HG03342 (cell line): Measurements from ENCODE around the gene DGAT2.
A peak's percentile ranks its signal among the peaks of the same experiment; 100 is the strongest.

Experiments used
- ATAC-seq: cut with Tn5 transposase; IDR thresholded peaks from one replicate; pipeline ENCODE4 v1.9.1; 2021; ENCODE audit warnings: mild to moderate bottlenecking, moderate library complexity; ENCODE audit not compliant: unreplicated experiment

Gene DGAT2

GRCh38 chr11:75800136-75800675 lies 31.6 kb downstream of the DGAT2 start:
- no peak for ATAC-seq

DNA sequence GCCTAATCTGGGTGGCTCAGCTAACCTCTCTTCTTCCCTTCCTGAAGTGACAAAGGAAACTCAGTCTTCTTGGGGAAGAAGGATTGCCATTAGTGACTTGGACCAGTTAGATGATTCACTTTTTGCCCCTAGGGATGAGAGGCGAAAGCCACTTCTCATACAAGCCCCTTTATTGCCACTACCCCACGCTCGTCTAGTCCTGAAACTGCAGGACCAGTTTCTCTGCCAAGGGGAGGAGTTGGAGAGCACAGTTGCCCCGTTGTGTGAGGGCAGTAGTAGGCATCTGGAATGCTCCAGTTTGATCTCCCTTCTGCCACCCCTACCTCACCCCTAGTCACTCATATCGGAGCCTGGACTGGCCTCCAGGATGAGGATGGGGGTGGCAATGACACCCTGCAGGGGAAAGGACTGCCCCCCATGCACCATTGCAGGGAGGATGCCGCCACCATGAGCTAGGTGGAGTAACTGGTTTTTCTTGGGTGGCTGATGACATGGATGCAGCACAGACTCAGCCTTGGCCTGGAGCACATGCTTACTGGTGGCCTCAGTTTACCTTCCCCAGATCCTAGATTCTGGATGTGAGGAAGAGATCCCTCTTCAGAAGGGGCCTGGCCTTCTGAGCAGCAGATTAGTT lies 32.3 kb downstream of the DGAT2 start:
- ATAC-seq = no peak

DNA sequence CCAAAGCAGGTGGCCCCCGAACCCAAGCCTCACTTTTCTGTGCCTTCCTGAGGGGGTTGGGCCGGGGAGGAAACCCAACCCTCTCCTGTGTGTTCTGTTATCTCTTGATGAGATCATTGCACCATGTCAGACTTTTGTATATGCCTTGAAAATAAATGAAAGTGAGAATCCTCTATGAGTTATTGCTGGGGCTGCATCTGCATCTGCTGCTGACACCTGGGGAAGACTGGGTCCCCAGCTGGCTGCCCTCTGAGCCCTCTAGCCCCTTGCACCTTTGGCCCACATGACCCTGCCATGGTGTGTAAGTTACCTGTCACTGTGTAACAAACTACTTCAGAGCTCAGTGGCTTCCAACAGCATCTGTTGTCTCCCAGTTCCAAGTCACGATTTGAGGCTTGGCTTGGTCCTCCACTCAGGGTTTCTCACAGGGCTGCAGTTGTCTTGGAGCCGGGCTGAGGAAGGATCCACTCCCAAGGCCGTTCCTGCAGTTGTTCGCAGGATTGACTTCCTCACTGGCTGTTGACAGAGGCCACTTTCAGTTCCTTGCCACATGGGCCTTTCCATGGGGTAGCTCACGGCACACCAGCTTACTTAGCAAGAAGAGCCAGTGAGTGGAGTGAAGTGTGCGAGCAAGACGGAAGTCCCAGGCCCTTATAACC lies 32.9 kb downstream of the DGAT2 start:
- no peak for ATAC-seq

DNA sequence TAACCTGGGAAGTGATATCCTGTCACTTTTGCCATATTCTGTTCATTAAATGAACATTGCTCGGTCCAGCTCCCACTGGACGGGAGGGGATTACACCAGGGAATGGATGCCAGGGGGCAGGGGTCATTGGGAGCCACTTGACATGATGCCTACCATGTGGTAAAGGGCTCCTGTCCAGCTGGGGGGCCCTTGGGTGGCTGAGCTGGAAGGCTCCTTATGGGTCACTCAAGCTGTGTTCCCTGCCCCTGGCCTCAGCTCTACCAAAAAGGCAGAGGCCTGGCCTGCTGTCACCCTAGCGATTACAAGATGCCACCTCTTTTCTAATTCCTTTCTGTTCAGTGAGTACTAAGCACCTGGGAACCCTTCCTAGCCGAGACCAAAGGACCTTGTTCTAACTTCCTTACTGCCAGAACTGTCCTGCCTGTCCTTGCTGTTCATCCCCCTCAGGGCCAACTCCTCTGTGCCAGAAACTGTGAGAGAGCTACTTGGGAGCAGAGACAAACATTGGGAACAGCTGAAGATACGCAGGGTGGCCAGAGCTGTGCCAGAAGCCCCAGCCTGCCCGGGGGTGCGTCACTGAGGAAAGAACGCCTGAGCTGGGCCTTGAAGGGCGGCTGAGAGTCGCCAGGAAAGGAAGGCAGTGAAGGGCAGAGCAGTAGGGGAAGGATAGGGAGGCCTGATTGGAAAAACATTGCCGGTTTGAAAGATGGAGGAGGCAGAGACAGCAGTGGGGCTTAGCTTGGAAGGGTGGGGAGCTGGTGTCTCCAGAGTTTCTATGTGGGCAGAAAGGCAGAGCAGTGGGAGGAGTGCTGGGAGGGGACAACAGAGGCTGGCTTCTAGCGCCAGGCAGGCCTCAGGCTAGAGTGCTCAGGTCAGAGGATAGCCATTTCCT lies 33.7 kb downstream of the DGAT2 start:
- no peak for ATAC-seq

DNA sequence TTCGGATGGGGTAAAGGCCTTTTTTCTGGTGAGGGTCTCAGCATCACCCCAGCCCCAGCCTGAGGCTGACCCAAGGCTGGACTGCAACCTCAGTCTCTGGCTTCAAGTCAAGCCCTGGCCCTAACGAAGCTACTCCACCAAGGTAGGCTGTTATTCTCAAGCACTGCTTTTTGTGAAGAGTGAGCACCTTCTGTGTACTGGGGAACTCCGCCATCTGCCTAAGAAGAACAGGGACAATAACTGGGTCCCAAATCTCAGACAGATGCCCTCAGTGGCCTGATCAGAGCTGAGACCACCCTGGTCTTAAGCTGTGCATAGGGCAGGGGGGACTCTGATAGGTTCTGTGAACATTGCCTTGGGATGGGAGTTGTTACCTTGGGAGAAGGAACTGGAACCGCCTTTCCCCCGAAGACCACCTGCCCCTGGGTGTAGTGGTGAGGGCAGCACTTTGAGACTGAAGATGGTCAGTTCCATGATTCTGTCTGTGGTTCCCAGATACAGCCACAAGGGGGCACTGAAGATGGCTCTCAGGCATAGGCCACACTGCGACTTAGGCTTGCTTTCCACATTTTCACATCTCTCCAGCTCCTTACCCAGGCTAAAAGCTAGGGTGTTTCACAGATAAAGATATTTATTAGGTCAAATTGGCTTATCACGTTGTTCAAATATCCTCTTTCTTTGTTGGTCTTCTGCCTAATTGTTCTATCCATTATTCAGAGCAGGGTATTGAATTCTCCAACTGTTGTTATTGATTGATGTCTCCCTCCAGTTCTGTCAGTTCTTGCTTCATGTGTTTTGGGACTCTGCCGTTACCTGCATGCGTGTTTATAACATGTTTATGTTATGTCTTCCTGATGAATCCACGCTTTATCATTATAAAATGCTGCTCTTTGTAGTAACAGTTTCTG lies 34.6 kb downstream of the DGAT2 start:
- ATAC-seq = peak; percentile 72

GRCh38 chr11:75809111-75809510 lies 40.5 kb downstream of the DGAT2 start:
- no peak for ATAC-seq

- ATAC-seq = no peak
These were observed 41.4 kb downstream of the DGAT2 start for GRCh38 chr11:75809991-75810390.

- peak; percentile 26 for ATAC-seq
These were observed 42.2 kb downstream of the DGAT2 start for GRCh38 chr11:75810637-75811390.

GRCh38 chr11:75811485-75811884 lies 42.9 kb downstream of the DGAT2 start:
- no peak for ATAC-seq

- ATAC-seq = no peak
These were observed 44.0 kb downstream of the DGAT2 start for GRCh38 chr11:75812542-75813040.

DNA sequence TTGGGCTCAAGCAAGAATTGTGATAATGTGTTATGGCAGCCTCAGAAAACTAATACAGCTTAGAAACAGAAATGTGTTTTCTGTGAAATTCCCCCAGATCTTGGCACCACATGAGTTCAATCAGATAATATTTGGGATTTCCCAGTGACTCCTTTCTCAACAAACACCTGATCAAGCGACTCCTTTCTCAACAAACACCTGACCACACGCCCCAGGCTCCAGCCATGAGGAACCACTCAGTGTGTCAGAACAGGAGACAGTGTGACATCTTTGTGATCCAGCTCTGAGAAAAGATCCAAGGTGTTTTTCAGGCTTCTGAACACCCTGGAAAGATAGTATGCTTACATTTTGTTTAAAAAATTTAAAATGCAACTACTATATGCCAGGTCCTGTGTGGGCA lies 44.5 kb downstream of the DGAT2 start:
- ATAC-seq = no peak

- ATAC-seq = no peak
These were observed 45.1 kb downstream of the DGAT2 start for GRCh38 chr11:75813622-75814039.

GRCh38 chr11:75814363-75814676 lies 45.7 kb downstream of the DGAT2 start:
- peak; percentile 27 for ATAC-seq

GRCh38 chr11:75814677-75815344 lies 46.2 kb downstream of the DGAT2 start, which contains the start of gene UVRAG:
TSS of gene UVRAG (plus strand) at chr11:75815210. CDS start at chr11:75815408, 198 bp downstream.
- ATAC-seq = peak; percentile 66

DNA sequence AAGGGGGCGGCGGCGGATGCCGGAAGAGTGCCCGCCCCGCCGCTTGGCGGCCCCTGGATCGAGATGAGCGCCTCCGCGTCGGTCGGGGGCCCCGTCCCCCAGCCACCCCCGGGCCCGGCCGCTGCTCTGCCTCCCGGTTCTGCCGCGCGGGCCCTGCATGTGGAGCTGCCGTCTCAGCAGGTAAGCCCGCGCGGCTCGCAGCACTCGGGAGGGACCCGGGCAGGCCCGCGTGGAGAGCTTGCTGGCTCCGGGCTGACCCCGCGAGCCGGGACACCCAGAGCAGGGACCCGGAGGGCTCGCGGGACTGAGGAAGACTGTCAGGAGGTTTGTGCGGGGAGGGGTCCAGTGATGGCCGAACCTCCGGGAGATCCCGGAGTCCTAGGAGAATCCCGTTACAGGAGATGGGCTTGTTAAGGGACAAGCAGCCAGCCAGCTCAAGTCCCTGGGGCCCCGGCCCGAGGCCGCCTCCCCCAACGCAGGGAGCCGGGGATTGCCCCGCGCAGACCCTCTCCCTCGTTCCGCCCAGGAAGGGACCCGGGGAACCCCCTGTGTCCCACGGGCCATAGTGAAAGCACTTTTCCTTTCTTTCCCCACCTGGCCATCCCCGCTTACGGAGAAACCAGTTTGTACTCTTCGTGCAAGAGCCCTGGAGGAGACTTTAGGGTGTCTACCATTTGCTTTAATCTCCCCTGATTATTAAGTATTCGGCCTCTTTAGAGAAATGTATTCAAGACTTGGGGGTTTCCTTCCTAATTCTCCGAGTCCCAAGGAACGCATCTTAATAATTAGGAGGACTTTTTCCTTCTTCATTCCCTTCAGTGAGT lies 47.0 kb downstream of the DGAT2 start:
- ATAC-seq = peak; percentile 16

DNA sequence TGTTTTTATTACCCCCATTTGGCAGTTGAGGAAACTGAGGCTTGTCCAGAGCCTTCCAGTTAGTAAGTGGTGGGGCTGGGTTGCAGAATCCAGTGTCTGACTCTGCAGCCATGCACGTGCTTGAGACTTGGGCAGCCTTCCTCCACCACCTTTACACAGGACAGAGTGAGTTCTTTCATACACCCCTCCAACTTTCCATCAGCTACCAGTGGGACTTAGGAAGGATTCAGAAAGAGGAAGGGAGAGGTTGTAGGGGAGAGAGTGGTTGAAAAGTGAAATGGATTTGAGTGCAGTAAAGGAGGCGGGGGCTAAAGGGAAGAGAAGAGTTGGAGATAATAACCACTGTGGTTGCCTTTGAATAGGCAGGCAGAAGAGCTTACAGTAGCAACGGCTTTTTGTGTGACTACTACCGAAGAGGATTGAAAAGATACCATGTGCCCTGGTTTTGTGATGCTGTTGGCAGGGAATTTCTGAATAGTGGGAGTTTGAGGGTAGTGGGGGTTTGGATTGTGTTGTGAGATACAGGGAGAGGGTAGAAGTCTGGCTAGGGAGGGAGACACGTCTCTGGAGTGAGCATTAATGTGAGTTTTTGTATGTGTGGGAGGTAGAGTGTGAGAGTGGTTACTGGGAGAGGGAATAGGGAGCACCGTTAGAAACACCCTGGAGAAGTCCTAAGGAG lies 48.1 kb downstream of the DGAT2 start:
- ATAC-seq = no peak

DNA sequence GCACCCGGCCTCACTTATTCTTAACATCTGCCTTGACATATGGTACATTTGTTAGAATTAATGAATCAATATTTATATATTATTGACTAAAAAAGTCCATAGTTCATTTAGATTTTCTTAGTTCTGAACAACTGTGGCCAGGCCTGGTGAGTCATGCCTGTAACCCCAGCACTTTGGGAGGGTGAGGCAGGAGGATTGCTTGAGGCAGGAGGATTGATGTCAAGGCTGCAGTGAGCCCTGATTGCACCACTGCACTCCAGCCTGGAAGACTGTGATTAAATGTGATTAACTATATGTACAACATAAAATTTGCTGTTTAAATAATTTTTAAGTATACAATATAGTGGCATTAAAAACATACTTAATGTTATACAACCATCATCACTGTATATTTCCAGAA lies 52.1 kb downstream of the DGAT2 start:
- no peak for ATAC-seq

- no peak for ATAC-seq
These were observed 52.6 kb downstream of the DGAT2 start for GRCh38 chr11:75821202-75821601.
